GM19238 (cell line): Measurements from ENCODE around the gene CBFA2T3.
A peak's percentile ranks its signal among the peaks of the same experiment; 100 is the strongest.
"Not testable (repeated sequence)": the region's sequence is repeated elsewhere in the genome, so short reads cannot be mapped to it uniquely, and the experiment has no call there.

ENCODE experiments used
- DNase-seq: peaks from one replicate; pipeline ENCODE4 v3.0.0; 2011; ENCODE audit warnings: low spot score; ENCODE audit not compliant: insufficient read length

Gene CBFA2T3

GRCh38 chr16:88923926-88924833 is 52.8 kb downstream of the CBFA2T3 start:
- DNase-seq: no peak

GRCh38 chr16:88923450-88923849 is 53.6 kb downstream of the CBFA2T3 start:
- no peak for DNase-seq

- no peak for DNase-seq
Observed at GRCh38 chr16:88922826-88923410, 54.1 kb downstream of the CBFA2T3 start.

- no peak for DNase-seq
Observed at GRCh38 chr16:88922114-88922825, 54.7 kb downstream of the CBFA2T3 start.

- DNase-seq: no peak
Observed at GRCh38 chr16:88921591-88921990, 55.4 kb downstream of the CBFA2T3 start.

GRCh38 chr16:88920618-88921590 is 56.1 kb downstream of the CBFA2T3 start:
- peak; percentile 90 for DNase-seq

GRCh38 chr16:88919936-88920335 is 57.1 kb downstream of the CBFA2T3 start:
- no peak for DNase-seq

GRCh38 chr16:88918896-88919295 is 58.1 kb downstream of the CBFA2T3 start:
- DNase-seq: not testable (repeated sequence)

GRCh38 chr16:88917915-88918627 is 58.9 kb downstream of the CBFA2T3 start:
- no peak for DNase-seq

GRCh38 chr16:88917146-88917914 is 59.7 kb downstream of the CBFA2T3 start:
- DNase-seq: no peak

- DNase-seq: no peak
Observed at GRCh38 chr16:88915639-88916327, 61.2 kb downstream of the CBFA2T3 start.

- DNase-seq: no peak
Observed at GRCh38 chr16:88914750-88915368, 62.1 kb downstream of the CBFA2T3 start.

- DNase-seq: no peak
Observed at GRCh38 chr16:88913870-88914269, 63.1 kb downstream of the CBFA2T3 start.

GRCh38 chr16:88913001-88913612 is 63.9 kb downstream of the CBFA2T3 start:
- DNase-seq: no peak

GRCh38 chr16:88912556-88912955 is 64.5 kb downstream of the CBFA2T3 start:
- DNase-seq: no peak

- no peak for DNase-seq
Observed at GRCh38 chr16:88911946-88912310, 65.1 kb downstream of the CBFA2T3 start.

- no peak for DNase-seq
Observed at GRCh38 chr16:88911136-88911945, 65.7 kb downstream of the CBFA2T3 start.
